GM10248 (cell line): ENCODE data around the gene KRTAP10-6.
"Not testable (repeated sequence)": the region's sequence is repeated elsewhere in the genome, so short reads cannot be mapped to it uniquely, and the experiment has no call there.

Experiments used
- CTCF ChIA-PET: fragments of 300-600 bp; sonication (Branson Sonifier 250); formaldehyde crosslinking; extraction: SDS; loops from one replicate; lab custom pipeline; 2021; ENCODE audit warnings: antibody characterized with exemption; lab: Yijun Ruan, JAX
- POLR2A ChIA-PET: fragments of 350-650 bp; sonication (Branson Sonifier 250); formaldehyde crosslinking; extraction: SDS; loops from one replicate; lab custom pipeline; 2020; ENCODE audit warnings: antibody characterized with exemption; lab: Yijun Ruan, JAX
- DNase-seq: peaks from one replicate; pipeline ENCODE4 v3.0.0; 2012; ENCODE audit errors: extremely low spot score
- TF ChIP-seq, protein P1 (sequence below): IDR thresholded peaks from 2 replicates; pipeline ENCODE4 v1.5.1; 2012; ENCODE audit warnings: mild to moderate bottlenecking, low read depth; ENCODE audit errors: extremely low read depth, missing control alignments, control extremely low read depth

KRTAP10-6 gene

DNA sequence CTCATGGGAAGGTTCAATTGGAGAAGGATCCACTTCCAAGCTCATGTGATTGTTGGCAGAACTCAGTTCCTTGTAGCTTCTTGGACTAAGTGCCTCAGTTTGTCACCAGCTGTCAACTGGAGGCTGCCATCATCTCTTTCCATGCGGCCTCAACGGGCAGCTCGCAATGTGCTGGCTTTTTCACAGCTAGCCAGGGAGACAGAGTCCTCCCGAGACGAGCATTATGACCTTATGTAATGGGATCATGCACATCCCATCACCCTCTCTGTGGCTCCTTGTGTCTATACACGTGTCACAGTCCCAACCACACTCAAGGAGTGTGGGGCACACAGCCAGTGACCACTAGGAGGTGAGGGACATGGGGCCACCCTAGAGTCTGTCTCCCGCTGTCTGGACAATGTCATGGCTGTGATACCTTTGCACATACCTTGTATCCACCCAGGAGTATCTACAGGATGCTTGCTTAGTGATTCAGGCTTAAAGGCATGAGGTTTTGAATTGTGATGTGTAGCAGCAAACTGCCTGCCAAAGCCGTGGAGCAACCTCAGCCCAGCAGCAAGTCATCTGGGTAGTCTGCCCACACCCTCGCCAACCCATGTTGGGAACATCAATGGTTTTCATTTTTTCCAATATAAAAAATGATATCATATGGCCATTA lies 3.9 kb upstream of the KRTAP10-6 start:
- TF ChIP-seq, protein P1, sequence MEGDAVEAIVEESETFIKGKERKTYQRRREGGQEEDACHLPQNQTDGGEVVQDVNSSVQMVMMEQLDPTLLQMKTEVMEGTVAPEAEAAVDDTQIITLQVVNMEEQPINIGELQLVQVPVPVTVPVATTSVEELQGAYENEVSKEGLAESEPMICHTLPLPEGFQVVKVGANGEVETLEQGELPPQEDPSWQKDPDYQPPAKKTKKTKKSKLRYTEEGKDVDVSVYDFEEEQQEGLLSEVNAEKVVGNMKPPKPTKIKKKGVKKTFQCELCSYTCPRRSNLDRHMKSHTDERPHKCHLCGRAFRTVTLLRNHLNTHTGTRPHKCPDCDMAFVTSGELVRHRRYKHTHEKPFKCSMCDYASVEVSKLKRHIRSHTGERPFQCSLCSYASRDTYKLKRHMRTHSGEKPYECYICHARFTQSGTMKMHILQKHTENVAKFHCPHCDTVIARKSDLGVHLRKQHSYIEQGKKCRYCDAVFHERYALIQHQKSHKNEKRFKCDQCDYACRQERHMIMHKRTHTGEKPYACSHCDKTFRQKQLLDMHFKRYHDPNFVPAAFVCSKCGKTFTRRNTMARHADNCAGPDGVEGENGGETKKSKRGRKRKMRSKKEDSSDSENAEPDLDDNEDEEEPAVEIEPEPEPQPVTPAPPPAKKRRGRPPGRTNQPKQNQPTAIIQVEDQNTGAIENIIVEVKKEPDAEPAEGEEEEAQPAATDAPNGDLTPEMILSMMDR: no peak
- CTCF ChIA-PET: interaction anchor here (0.7 kb wide), 1 partner anchor 12 kb away, joined by 3 read pairs; no protein-coding TSS in a partner anchor
- POLR2A ChIA-PET: no interaction called here

DNA sequence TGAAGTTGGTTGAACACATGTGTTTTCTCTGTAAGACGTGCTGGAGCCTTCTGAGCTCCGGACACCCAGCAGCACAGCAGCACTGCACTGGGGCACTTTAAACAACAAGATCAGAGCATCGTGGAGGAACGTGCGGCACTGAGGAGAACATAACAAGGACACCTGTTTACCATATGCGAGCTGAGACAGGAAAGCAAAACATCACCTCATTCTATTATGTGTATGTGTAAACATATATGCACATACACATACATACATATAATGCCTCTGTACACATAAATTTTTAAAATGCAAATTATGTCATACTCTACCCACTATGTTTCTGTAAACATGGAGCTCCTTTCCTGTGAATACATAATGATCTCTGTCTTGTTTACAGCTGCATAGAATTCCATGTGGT lies 3.2 kb upstream of the KRTAP10-6 start:
- TF ChIP-seq, protein P1: no peak
- no peak for DNase-seq
- ChIA-PET CTCF (interaction anchor here (0.7 kb wide), 1 partner anchor 12 kb away, joined by 3 read pairs; no protein-coding TSS in a partner anchor), POLR2A (no interaction called here)

More for the DNA sequence above, 3.9 kb upstream of the KRTAP10-6 start:
- no peak for DNase-seq

DNA sequence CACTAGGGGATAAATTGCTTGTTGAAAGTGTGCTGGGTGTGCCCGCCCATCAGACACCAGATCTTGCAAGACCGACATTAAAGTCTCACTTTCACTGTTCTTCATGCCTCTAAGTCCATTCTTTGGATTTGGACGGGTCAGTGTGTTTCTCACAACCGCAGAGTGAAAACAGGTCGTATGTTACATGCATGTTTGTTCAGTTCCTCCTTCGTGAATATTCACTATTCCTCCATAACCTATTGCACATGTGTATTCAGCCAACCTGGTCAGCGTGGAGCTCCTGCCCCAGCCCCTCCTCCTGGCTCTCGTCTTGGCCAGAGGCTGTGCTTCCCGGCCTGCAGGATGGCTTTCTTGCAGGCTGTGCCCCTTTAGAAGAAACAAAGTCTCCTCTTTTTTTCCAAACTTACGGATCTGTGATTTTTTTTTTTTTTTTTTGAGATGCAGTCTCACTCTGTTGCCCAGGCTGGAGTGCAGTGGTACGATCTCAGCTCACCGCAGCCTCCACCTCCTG lies 2.2 kb upstream of the KRTAP10-6 start:
- CTCF ChIA-PET: no interaction called here
- POLR2A ChIA-PET: no interaction called here
- DNase-seq: no peak
- TF ChIP-seq, protein P1: no peak

DNA sequence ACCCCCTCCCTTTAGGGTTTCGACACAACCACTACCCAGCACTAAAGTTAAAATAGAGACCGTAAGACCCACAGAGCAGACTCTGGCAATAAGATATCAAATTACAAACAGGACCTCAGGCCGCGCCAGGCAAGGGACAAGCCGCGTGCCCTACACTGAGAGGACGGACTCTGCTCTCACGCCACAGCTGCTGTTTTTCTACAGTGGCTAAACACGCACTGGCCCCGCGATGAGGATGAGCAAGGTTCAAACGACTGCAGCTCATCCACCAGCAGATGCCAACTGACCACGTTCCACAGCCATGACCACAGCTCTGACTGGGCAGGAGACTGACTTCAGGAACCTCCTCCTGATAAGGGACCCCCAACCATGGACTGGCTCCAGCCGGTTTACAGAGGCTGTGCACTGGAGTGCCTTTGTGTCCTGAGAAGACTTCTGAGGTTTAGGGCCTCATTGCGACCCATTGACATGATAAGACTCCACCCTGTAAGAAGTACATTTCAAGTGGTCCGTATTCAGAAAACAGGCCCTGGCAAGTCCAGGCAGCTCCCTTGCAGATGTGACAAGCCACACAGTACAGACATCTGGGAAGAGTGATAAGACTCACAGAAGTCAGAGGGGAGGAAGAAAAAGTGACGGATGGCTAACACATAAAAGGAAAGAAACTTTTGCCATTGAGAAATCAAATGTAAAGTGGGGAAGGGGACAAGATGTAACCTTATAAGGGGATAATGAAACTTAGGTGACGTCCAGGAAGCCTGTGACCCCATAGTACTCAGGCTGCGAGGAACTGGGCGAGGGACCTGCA lies 1.5 kb upstream of the KRTAP10-6 start:
- TF ChIP-seq, protein P1: no peak
- no peak for DNase-seq
- ChIA-PET CTCF (no interaction called here), POLR2A (no interaction called here)

DNA sequence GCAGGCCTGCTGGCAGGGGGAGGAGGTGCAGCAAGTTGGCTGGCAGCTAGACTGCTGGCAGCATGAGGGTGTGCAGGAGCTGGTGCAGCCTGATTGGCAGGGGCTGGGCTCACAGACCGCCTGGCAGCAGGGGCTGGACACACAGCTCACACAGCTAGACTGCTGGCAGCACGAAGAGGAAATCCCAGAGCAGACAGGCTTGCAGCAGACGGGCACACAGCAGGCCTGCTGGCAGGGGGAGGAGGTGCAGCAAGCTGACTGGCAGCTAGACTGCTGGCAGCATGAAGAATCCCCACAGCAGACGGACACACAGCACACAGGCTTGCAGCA lies 539 bp downstream of the KRTAP10-6 start:
- DNase-seq, POLR2A ChIA-PET, CTCF ChIA-PET: not testable (repeated sequence)

DNA sequence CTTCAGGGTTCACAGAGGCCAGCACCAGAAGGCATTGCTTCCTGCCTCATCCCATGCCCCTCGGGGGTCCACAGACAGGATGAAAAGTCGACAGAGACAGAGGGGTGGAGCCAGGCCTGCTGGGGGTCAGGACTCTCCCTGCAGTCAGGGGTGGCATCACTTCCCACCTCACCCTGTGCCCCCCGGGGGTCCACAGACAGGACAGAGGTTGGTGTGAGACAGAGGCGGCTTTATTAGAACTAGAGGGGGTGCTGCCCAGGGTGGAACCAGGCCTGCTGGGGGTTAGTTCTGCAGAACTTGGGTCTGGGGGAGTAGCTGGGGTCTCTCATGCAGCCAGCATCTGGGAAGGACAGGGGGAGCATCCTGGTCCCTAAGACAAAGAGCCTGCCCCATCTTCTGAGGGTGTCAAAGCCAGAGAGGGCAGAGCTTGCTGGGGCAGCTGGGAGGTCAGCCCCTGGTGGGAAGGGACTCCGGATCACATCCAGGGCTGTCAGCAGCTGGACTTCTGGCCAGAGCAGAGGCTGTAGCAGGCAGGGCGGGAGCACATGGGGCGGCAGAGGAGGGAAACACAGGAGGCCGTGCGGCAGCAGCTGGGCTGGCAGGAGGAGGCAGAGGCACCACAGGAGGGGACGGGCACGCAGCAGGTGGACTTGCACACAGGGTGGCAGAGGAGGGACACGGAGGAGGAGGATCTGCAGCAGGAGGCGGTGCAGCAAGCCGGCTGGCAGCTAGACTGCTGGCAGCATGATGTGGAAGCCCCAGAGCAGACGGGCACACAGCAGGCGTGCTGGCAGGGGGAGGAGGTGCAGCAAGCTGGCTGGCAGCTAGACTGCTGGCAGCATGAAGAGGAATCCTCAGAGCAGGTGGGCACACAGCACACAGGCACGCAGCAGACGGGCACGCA lies 1.2 kb downstream of the KRTAP10-6 start:
- POLR2A ChIA-PET: not testable (repeated sequence)

DNA sequence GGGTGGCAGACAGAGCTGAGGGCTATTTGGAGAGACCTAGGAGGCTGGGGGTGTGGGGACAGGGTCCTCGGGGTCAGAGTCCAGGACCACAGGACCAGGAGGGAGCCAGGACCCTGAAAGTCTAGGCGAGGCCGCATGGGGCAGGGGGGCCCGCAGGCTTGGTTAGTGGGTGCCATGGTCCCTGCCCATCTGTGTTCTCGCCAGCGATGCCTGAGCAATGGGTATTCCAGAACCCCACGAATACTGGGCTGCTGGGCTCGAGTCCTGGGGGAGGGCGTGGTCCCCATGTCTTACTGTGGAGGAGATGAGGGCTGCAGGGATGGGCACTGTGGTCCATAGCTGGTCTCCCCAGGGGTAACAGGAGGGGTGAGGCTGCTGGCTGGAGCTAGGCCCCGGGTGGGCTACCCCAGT lies 2.0 kb downstream of the KRTAP10-6 start:
- ChIA-PET CTCF (no interaction called here), POLR2A (no interaction called here)
- no peak for DNase-seq
- TF ChIP-seq, protein P1: no peak

More for the DNA sequence above, 1.2 kb downstream of the KRTAP10-6 start:
- DNase-seq, CTCF ChIA-PET: not testable (repeated sequence)
